Measurements from ENCODE around the gene FGFBP3.

Gene FGFBP3

GRCh38 chr10:91909117-91909677, at the start of gene FGFBP3:
FGFBP3 (minus strand) TSS chr10:91909486; CDS start chr10:91908969, 517 bp downstream.
- peak in 1 of 2 donors; percentile 8 for DNase-seq (ENCODE audit: low read depth in 2 of 2)

- DNase-seq (ENCODE audit: low read depth in 2 of 2), result no peak
Observed at GRCh38 chr10:91957091-91957490, 47.8 kb upstream of the FGFBP3 start.

GRCh38 chr10:91955114-91955513, 45.8 kb upstream of the FGFBP3 start:
- no peak for DNase-seq (ENCODE audit: low read depth in 2 of 2)

GRCh38 chr10:91953600-91954160, 44.4 kb upstream of the FGFBP3 start:
- DNase-seq (ENCODE audit: low read depth in 2 of 2), result no peak

GRCh38 chr10:91944880-91945630, 35.8 kb upstream of the FGFBP3 start:
- no peak for DNase-seq (ENCODE audit: low read depth in 2 of 2)

- no peak for DNase-seq (ENCODE audit: low read depth in 2 of 2)
Observed at GRCh38 chr10:91941426-91941825, 32.1 kb upstream of the FGFBP3 start.

GRCh38 chr10:91939653-91940052, 30.4 kb upstream of the FGFBP3 start:
- no peak for DNase-seq (ENCODE audit: low read depth in 2 of 2)

GRCh38 chr10:91935886-91936285, 26.6 kb upstream of the FGFBP3 start:
- DNase-seq (ENCODE audit: low read depth in 2 of 2), result no peak

GRCh38 chr10:91932737-91933136, 23.5 kb upstream of the FGFBP3 start:
- no peak for DNase-seq (ENCODE audit: low read depth in 2 of 2)

GRCh38 chr10:91931526-91932190, 22.4 kb upstream of the FGFBP3 start:
- DNase-seq (ENCODE audit: low read depth in 2 of 2), result no peak

GRCh38 chr10:91930939-91931338, 21.7 kb upstream of the FGFBP3 start:
- DNase-seq (ENCODE audit: low read depth in 2 of 2), result no peak

GRCh38 chr10:91925022-91925320, 15.7 kb upstream of the FGFBP3 start:
- DNase-seq (ENCODE audit: low read depth in 2 of 2), result no peak

GRCh38 chr10:91924212-91925021, 15.1 kb upstream of the FGFBP3 start:
- no peak for DNase-seq (ENCODE audit: low read depth in 2 of 2)

GRCh38 chr10:91923371-91924211, 14.3 kb upstream of the FGFBP3 start, which contains the start of gene BTAF1:
BTAF1 (plus strand) TSS chr10:91923770; CDS start chr10:91924077, 307 bp downstream.
- peak; percentile 85 to 89 for DNase-seq (ENCODE audit: low read depth in 2 of 2)

- no peak for DNase-seq (ENCODE audit: low read depth in 2 of 2)
Observed at GRCh38 chr10:91919651-91920050, 10.4 kb upstream of the FGFBP3 start.

GRCh38 chr10:91910467-91910866, 1.2 kb upstream of the FGFBP3 start:
- DNase-seq (ENCODE audit: low read depth in 2 of 2), result no peak

- DNase-seq (ENCODE audit: low read depth in 2 of 2), result peak; percentile 34 to 68
Observed at GRCh38 chr10:91908337-91909116, 759 bp downstream of the FGFBP3 start.

GRCh38 chr10:91907914-91908336, 1.4 kb downstream of the FGFBP3 start:
- DNase-seq (ENCODE audit: low read depth in 2 of 2), result no peak

GRCh38 chr10:91907033-91907594, 2.2 kb downstream of the FGFBP3 start:
- no peak for DNase-seq (ENCODE audit: low read depth in 2 of 2)

All from stimulated activated CD8-positive, alpha-beta memory T cell treated with anti-CD3 and anti-CD28 coated beads, Interleukin-7, amount 100 ng/mL, for 4 hours (primary cell).